ENCODE data around the gene ANKS3. TPM values are rescaled to one million over a fixed set of nuclear protein-coding genes. Genes with fewer than 3 reads are reported as not detected.

Gene ANKS3
- total RNA-seq, 1 donor from 2014 or later = 8.7 TPM

- no peak for DNase-seq
- Histone ChIP-seq H3K36me3 (peaks cover 70% of the 10 kb centered on the region), H3K4me1 (peaks cover 34% of the 10 kb centered on the region), H3K27me3 (ENCODE audit: low read depth) (no peaks in the 10 kb centered on the region), H3K9me3 (replicated peaks) (no peaks in the 10 kb centered on the region), H3K4me3 (no peak overlapping the region), H3K27ac (replicated peaks) (no peak overlapping the region)
- TF ChIP-seq, protein P1, sequence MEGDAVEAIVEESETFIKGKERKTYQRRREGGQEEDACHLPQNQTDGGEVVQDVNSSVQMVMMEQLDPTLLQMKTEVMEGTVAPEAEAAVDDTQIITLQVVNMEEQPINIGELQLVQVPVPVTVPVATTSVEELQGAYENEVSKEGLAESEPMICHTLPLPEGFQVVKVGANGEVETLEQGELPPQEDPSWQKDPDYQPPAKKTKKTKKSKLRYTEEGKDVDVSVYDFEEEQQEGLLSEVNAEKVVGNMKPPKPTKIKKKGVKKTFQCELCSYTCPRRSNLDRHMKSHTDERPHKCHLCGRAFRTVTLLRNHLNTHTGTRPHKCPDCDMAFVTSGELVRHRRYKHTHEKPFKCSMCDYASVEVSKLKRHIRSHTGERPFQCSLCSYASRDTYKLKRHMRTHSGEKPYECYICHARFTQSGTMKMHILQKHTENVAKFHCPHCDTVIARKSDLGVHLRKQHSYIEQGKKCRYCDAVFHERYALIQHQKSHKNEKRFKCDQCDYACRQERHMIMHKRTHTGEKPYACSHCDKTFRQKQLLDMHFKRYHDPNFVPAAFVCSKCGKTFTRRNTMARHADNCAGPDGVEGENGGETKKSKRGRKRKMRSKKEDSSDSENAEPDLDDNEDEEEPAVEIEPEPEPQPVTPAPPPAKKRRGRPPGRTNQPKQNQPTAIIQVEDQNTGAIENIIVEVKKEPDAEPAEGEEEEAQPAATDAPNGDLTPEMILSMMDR (IDR thresholded peaks at IDR 0.05; ENCODE audit: borderline replicate concordance) = no peak
- intact Hi-C loops (cut with micrococcal nuclease) = no loop called here
These were observed 48.1 kb downstream of the ANKS3 start for GRCh38 chr16:4685776-4686496.

GRCh38 chr16:4685292-4685691 is 48.8 kb downstream of the ANKS3 start:
- intact Hi-C loops (cut with micrococcal nuclease) = no loop called here

GRCh38 chr16:4684763-4685162 is 49.3 kb downstream of the ANKS3 start:
- H3K4me1 ChIP-seq = peaks cover 42% of the 10 kb centered on the region
- no peak overlapping the region for H3K27ac ChIP-seq (replicated peaks)
- DNase-seq = no peak

More at GRCh38 chr16:4685292-4685691, 48.8 kb downstream of the ANKS3 start:
- H3K4me1 ChIP-seq = peaks cover 39% of the 10 kb centered on the region
- H3K36me3 ChIP-seq = peaks cover 70% of the 10 kb centered on the region
- no peaks in the 10 kb centered on the region for H3K27me3 ChIP-seq (ENCODE audit: low read depth)
- TF ChIP-seq, protein P1 (IDR thresholded peaks at IDR 0.05; ENCODE audit: borderline replicate concordance) = no peak
- no peak overlapping the region for H3K4me3 ChIP-seq
- H3K9me3 ChIP-seq (replicated peaks) = no peaks in the 10 kb centered on the region
- DNase-seq = no peak
- no peak overlapping the region for H3K27ac ChIP-seq (replicated peaks)

DNA sequence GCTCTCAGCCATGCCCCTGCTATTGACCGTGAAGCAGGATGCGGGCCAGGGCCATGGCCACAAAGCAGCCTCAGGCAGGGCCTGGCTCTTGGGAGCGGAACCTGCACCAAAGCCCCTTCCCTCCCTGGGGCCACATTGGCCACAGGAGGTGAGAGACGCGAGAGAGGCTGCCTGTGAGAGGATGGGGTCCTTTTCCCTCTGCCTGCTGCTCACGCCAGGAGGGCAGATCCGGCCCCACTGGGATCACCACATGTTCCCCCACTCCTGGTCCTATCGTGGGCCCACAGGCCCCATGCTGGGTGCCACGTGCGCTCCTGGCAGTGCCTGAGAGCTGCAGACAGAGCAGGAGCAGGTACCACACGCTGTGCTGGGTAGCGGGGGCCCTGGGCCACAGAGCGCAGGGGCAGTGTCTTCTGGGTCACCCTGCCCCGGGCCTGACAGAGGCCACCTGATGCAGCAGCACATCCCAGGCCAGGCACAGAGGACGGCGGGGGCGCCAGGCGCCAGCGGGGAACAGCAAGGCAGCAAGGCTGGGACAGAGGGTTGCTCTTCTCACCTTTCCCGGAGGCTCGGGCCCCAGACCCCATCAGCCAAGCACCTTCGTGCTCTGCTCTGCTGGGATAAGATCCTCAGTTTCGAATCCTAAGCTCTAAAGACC is 49.9 kb downstream of the ANKS3 start:
- intact Hi-C loops (cut with micrococcal nuclease) = no loop called here

More at GRCh38 chr16:4684763-4685162, 49.3 kb downstream of the ANKS3 start:
- TF ChIP-seq, protein P1 (IDR thresholded peaks at IDR 0.05; ENCODE audit: borderline replicate concordance) = no peak
- H3K4me3 ChIP-seq = no peak overlapping the region
- H3K27me3 ChIP-seq (ENCODE audit: low read depth) = no peaks in the 10 kb centered on the region
- peaks cover 70% of the 10 kb centered on the region for H3K36me3 ChIP-seq
- intact Hi-C loops (cut with micrococcal nuclease) = no loop called here
- no peaks in the 10 kb centered on the region for H3K9me3 ChIP-seq (replicated peaks)

GRCh38 chr16:4683255-4684057 is 50.6 kb downstream of the ANKS3 start:
- H3K36me3 ChIP-seq = peaks cover 60% of the 10 kb centered on the region
- no peak overlapping the region for H3K27ac ChIP-seq (replicated peaks)
- TF ChIP-seq, protein P1 (IDR thresholded peaks at IDR 0.05; ENCODE audit: borderline replicate concordance) = no peak
- no peaks in the 10 kb centered on the region for H3K27me3 ChIP-seq (ENCODE audit: low read depth)
- intact Hi-C loops (cut with micrococcal nuclease) = no loop called here
- H3K9me3 ChIP-seq (replicated peaks) = no peaks in the 10 kb centered on the region
- H3K4me1 ChIP-seq = peaks cover 53% of the 10 kb centered on the region
- no peak overlapping the region for H3K4me3 ChIP-seq
- DNase-seq = no peak

More for the DNA sequence above, 49.9 kb downstream of the ANKS3 start:
- DNase-seq = no peak
- TF ChIP-seq, protein P1 (IDR thresholded peaks at IDR 0.05; ENCODE audit: borderline replicate concordance) = no peak
- Histone ChIP-seq H3K9me3 (replicated peaks) (no peaks in the 10 kb centered on the region), H3K27me3 (ENCODE audit: low read depth) (no peaks in the 10 kb centered on the region), H3K4me1 (peaks cover 48% of the 10 kb centered on the region), H3K27ac (replicated peaks) (no peak overlapping the region), H3K4me3 (no peak overlapping the region), H3K36me3 (peaks cover 66% of the 10 kb centered on the region)

All from left ventricle myocardium inferior (tissue), 1 donor.